HEK293 (cell line): ENCODE data around the gene CACNA1D.

Experiments used
- CTCF ChIA-PET: fragments of 350-600 bp; formaldehyde crosslinking; extraction: SDS; loops from one replicate; lab custom pipeline; 2021; ENCODE audit warnings: antibody characterized with exemption; lab: Yijun Ruan, JAX
- POLR2A ChIA-PET: fragments of 300-600 bp; formaldehyde crosslinking; extraction: SDS; loops from one replicate; lab custom pipeline; 2020; ENCODE audit warnings: antibody characterized with exemption, inconsistent platforms; lab: Yijun Ruan, JAX
- H3K27ac ChIP-seq: fragments of 200-500 bp; sonication (Bioruptor generic); 2 replicates; pipeline ENCODE4 v1.5.1; 2014; ENCODE audit warnings: low read depth, low read length, control low read depth, inconsistent platforms; ENCODE audit errors: extremely low read depth
- H3K36me3 ChIP-seq, 2 experiments: fragments of 200-500 bp in 1 of 2; sonication (Bioruptor generic) in 1 of 2; 1 replicate in 1 of 2; 2 replicates in 1 of 2; pipeline ENCODE4 v1.5.1; 2014 to 2017; ENCODE audit warnings: inconsistent platforms in 2 of 2, low read length in 2 of 2; ENCODE audit not compliant: control insufficient read depth in 2 of 2, insufficient read depth in 1 of 2
- H3K4me1 ChIP-seq: fragments of 200-500 bp; sonication (Bioruptor generic); 2 replicates; pipeline ENCODE4 v1.5.1; 2014; ENCODE audit warnings: mild to moderate bottlenecking, low read length, inconsistent platforms; ENCODE audit not compliant: control insufficient read depth, insufficient read depth
- H3K4me3 ChIP-seq: 2 replicates; pipeline ENCODE4 v1.5.1; 2011; ENCODE audit warnings: low read depth, mild to moderate bottlenecking, control low read depth, low read length, moderate library complexity
- H3K9me3 ChIP-seq: fragments of 200-500 bp; sonication (Bioruptor generic); 2 replicates; pipeline ENCODE4 v1.5.1; 2014; ENCODE audit warnings: low read depth, low read length, inconsistent platforms; ENCODE audit not compliant: control insufficient read depth, insufficient read depth
- ELK4 ChIP-seq: IDR thresholded peaks from 2 replicates; pipeline ENCODE4 v1.6.1; 2011; ENCODE audit warnings: mild to moderate bottlenecking, low read depth, low read length, borderline replicate concordance
- FEZF1 ChIP-seq: fragments of 450-650 bp; formaldehyde crosslinking; IDR thresholded peaks from 2 replicates; pipeline ENCODE4 v1.5.1; 2016; ENCODE audit warnings: missing biosample characterization, missing genetic modification characterization
- PBX3 ChIP-seq: sonication (generic); formaldehyde crosslinking; IDR thresholded peaks from 2 replicates; pipeline ENCODE4 v1.8.1; 2022; ENCODE audit warnings: mild to moderate bottlenecking, moderate library complexity, missing genetic modification reagents
- SP3 ChIP-seq: fragments of 450-650 bp; formaldehyde crosslinking; IDR thresholded peaks from 2 replicates; pipeline ENCODE4 v1.5.1; 2016; ENCODE audit warnings: missing biosample characterization, missing genetic modification characterization
- YY1 ChIP-seq: fragments of 450-650 bp; formaldehyde crosslinking; IDR thresholded peaks from 2 replicates; pipeline ENCODE4 v1.5.1; 2018; ENCODE audit warnings: missing biosample characterization, missing genetic modification characterization
- ZBTB1 ChIP-seq: fragments of 450-650 bp; formaldehyde crosslinking; IDR thresholded peaks from 2 replicates; pipeline ENCODE4 v1.5.1; 2016; ENCODE audit warnings: missing biosample characterization, missing genetic modification characterization
- ZNF157 ChIP-seq: fragments of 450-650 bp; formaldehyde crosslinking; IDR thresholded peaks from 2 replicates; pipeline ENCODE4 v1.5.1; 2016; ENCODE audit warnings: missing biosample characterization, missing genetic modification characterization
- ZNF169 ChIP-seq: fragments of 450-650 bp; formaldehyde crosslinking; IDR thresholded peaks from 2 replicates; pipeline ENCODE4 v1.5.1; 2016; ENCODE audit warnings: missing biosample characterization, missing genetic modification characterization
- ZNF473 ChIP-seq: fragments of 450-650 bp; formaldehyde crosslinking; IDR thresholded peaks from 2 replicates; pipeline ENCODE4 v1.5.1; 2017; ENCODE audit warnings: missing biosample characterization, missing genetic modification characterization
- ZNF48 ChIP-seq: fragments of 450-650 bp; formaldehyde crosslinking; IDR thresholded peaks from 2 replicates; pipeline ENCODE4 v1.5.1; 2016; ENCODE audit warnings: missing biosample characterization, missing genetic modification characterization
- ZNF488 ChIP-seq: fragments of 450-650 bp; formaldehyde crosslinking; IDR thresholded peaks from 2 replicates; pipeline ENCODE4 v1.5.1; 2016; ENCODE audit warnings: missing biosample characterization, missing genetic modification characterization
- ZNF600 ChIP-seq: fragments of 450-650 bp; formaldehyde crosslinking; IDR thresholded peaks from 2 replicates; pipeline ENCODE4 v1.5.1; 2016; ENCODE audit warnings: missing biosample characterization, missing genetic modification characterization
- ZNF670 ChIP-seq: fragments of 450-650 bp; formaldehyde crosslinking; IDR thresholded peaks from 2 replicates; pipeline ENCODE4 v1.5.1; 2016; ENCODE audit warnings: missing biosample characterization, missing genetic modification characterization, low read depth
- ZNF785 ChIP-seq: fragments of 450-650 bp; formaldehyde crosslinking; IDR thresholded peaks from 2 replicates; pipeline ENCODE4 v1.5.1; 2016; ENCODE audit warnings: missing biosample characterization, missing genetic modification characterization
- ZNF830 ChIP-seq: fragments of 450-650 bp; IDR thresholded peaks from 2 replicates; pipeline ENCODE4 v1.5.0; 2018; ENCODE audit warnings: missing biosample characterization, missing genetic modification characterization, low read depth, mild to moderate bottlenecking, moderate library complexity
- ZSCAN4 ChIP-seq: fragments of 450-650 bp; formaldehyde crosslinking; IDR thresholded peaks from 2 replicates; pipeline ENCODE4 v1.5.1; 2017; ENCODE audit warnings: missing biosample characterization, missing genetic modification characterization
- TF ChIP-seq, protein P1 (sequence below): fragments of 450-650 bp; formaldehyde crosslinking; IDR thresholded peaks from 2 replicates; pipeline ENCODE4 v1.5.1; 2016; ENCODE audit warnings: missing biosample characterization, missing genetic modification characterization
- TF ChIP-seq, protein P2 (sequence below): fragments of 450-650 bp; formaldehyde crosslinking; IDR thresholded peaks from 2 replicates; pipeline ENCODE4; 2016; ENCODE audit warnings: missing biosample characterization, missing genetic modification characterization

The CACNA1D gene

GRCh38 chr3:53671192-53671960 lies 177.0 kb downstream of the CACNA1D start:
- no peak for TF ChIP-seq ZNF670
- TF ChIP-seq, protein P1, sequence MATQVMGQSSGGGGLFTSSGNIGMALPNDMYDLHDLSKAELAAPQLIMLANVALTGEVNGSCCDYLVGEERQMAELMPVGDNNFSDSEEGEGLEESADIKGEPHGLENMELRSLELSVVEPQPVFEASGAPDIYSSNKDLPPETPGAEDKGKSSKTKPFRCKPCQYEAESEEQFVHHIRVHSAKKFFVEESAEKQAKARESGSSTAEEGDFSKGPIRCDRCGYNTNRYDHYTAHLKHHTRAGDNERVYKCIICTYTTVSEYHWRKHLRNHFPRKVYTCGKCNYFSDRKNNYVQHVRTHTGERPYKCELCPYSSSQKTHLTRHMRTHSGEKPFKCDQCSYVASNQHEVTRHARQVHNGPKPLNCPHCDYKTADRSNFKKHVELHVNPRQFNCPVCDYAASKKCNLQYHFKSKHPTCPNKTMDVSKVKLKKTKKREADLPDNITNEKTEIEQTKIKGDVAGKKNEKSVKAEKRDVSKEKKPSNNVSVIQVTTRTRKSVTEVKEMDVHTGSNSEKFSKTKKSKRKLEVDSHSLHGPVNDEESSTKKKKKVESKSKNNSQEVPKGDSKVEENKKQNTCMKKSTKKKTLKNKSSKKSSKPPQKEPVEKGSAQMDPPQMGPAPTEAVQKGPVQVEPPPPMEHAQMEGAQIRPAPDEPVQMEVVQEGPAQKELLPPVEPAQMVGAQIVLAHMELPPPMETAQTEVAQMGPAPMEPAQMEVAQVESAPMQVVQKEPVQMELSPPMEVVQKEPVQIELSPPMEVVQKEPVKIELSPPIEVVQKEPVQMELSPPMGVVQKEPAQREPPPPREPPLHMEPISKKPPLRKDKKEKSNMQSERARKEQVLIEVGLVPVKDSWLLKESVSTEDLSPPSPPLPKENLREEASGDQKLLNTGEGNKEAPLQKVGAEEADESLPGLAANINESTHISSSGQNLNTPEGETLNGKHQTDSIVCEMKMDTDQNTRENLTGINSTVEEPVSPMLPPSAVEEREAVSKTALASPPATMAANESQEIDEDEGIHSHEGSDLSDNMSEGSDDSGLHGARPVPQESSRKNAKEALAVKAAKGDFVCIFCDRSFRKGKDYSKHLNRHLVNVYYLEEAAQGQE, result peak; percentile 82
- TF ChIP-seq, all 188 proteins: peak for 1

DNA sequence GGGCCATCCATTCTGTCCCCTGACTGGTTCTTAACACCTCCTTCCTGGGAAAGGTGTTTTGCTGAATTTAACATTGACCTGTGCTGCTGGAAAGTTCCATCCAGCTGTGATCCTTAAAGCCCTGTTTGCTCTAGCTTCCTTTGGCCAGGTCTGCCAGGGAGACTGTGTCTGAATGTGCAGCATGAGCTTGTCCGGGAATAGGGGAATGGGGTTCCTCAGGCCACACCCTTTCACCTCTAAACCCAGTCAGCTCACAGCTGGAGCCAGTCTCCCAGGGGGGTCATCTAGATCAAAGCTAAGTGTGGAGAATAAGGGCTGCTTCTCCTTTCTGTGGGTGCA lies 177.5 kb downstream of the CACNA1D start:
- H3K4me1 ChIP-seq, result no peaks in the 10 kb centered on the region
- no peak overlapping the region for H3K27ac ChIP-seq
- H3K36me3 ChIP-seq, result no peaks in the 10 kb centered on the region
- CTCF ChIA-PET, result no interaction called here
- H3K9me3 ChIP-seq, result no peaks in the 10 kb centered on the region
- POLR2A ChIA-PET, result no interaction called here
- TF ChIP-seq ZNF488 (tag by site-specific recombination) (no peak), PBX3 (no peak), ZNF600 (tag by site-specific recombination) (no peak), ZBTB1 (no peak), ZNF48 (tag by site-specific recombination) (no peak), ELK4 (no peak), ZSCAN4 (no peak), ZNF473 (tag by site-specific recombination) (no peak), ZNF169 (no peak), SP3 (tag by site-specific recombination) (no peak), ZNF785 (tag by site-specific recombination) (no peak), ZNF157 (tag by site-specific recombination) (no peak), YY1 (tag by site-specific recombination) (no peak), ZNF830 (no peak), FEZF1 (tag by site-specific recombination) (no peak)
- TF ChIP-seq, protein P2, sequence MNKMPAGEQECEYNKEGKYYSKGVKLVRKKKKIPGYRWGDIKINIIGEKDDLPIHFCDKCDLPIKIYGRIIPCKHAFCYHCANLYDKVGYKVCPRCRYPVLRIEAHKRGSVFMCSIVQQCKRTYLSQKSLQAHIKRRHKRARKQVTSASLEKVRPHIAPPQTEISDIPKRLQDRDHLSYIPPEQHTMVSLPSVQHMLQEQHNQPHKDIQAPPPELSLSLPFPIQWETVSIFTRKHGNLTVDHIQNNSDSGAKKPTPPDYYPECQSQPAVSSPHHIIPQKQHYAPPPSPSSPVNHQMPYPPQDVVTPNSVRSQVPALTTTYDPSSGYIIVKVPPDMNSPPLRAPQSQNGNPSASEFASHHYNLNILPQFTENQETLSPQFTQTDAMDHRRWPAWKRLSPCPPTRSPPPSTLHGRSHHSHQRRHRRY (tag by site-specific recombination), result no peak
- no peak overlapping the region for H3K4me3 ChIP-seq

More at GRCh38 chr3:53671192-53671960, 177.0 kb downstream of the CACNA1D start:
- no peaks in the 10 kb centered on the region for H3K4me1 ChIP-seq
- ChIA-PET POLR2A (no interaction called here), CTCF (no interaction called here)
- H3K36me3 ChIP-seq, result no peaks in the 10 kb centered on the region
- H3K27ac ChIP-seq, result no peak overlapping the region
- H3K4me3 ChIP-seq, result no peak overlapping the region
- H3K9me3 ChIP-seq, result no peaks in the 10 kb centered on the region
